ENCODE data around the gene SH3GL2. TPM values are rescaled to one million over a fixed set of nuclear protein-coding genes. Genes with fewer than 3 reads are reported as not detected.

The SH3GL2 gene
- total RNA-seq, 1 donor from 2014 or later, result 0.07 TPM

DNA sequence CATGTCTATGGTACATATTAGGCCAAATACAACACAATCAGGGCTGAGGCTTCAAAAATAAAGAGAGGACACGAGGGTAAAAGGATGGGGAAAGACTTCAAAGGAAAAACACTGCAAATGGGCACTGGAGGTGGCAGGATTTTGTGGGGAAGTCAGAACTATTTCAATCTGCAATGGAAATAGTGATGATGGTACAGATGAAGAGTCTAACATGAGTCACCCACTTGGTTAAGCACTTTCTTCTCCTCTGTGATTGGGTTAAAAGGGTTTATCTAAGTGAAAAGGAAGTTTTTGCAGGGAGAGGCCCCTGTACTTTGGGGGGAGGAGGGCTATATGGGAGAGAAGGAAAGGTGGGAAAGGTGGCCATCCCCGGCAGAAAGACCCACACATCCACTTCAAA, 4.5 kb upstream of the SH3GL2 start:
- no peaks in the 10 kb centered on the region for H3K9me3 Mint-ChIP-seq (ENCODE audit: low read depth)
- peaks cover 5% of the 10 kb centered on the region for H3K4me1 Mint-ChIP-seq (ENCODE audit: low read depth)
- TF ChIP-seq, protein P1, sequence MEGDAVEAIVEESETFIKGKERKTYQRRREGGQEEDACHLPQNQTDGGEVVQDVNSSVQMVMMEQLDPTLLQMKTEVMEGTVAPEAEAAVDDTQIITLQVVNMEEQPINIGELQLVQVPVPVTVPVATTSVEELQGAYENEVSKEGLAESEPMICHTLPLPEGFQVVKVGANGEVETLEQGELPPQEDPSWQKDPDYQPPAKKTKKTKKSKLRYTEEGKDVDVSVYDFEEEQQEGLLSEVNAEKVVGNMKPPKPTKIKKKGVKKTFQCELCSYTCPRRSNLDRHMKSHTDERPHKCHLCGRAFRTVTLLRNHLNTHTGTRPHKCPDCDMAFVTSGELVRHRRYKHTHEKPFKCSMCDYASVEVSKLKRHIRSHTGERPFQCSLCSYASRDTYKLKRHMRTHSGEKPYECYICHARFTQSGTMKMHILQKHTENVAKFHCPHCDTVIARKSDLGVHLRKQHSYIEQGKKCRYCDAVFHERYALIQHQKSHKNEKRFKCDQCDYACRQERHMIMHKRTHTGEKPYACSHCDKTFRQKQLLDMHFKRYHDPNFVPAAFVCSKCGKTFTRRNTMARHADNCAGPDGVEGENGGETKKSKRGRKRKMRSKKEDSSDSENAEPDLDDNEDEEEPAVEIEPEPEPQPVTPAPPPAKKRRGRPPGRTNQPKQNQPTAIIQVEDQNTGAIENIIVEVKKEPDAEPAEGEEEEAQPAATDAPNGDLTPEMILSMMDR (IDR thresholded peaks at IDR 0.05), result no peak
- no peaks in the 10 kb centered on the region for H3K36me3 Mint-ChIP-seq (ENCODE audit: low read depth)
- H3K27me3 Mint-ChIP-seq (ENCODE audit: low read depth), result peaks cover 63% of the 10 kb centered on the region
- no peak overlapping the region for H3K4me3 Mint-ChIP-seq (ENCODE audit: unreplicated experiment)
- H3K27ac Mint-ChIP-seq (ENCODE audit: unreplicated experiment), result no peak overlapping the region
- DNase-seq (ENCODE audit: low spot score), result no peak

DNA sequence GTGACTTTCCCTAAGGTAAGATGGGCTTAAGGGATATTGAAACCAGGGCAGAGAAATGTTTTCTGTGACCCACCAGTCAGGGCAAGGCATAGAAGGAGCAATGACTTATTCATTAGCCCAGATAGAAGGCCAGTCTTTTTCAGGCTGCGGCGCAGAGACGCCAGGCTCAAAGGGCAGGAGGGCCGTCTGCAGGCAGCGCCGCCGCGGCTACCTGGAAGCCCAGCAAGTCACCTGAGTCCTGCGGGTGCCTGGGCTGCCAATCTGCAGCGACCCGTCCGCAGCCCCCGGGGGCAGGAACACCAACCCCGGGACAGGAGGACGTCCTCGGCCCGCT, 322 bp upstream of the SH3GL2 start:
- H3K27me3 Mint-ChIP-seq (ENCODE audit: low read depth), result peaks cover 68% of the 10 kb centered on the region
- TF ChIP-seq, protein P1 (IDR thresholded peaks at IDR 0.05), result no peak
- peaks cover 9% of the 10 kb centered on the region for H3K4me1 Mint-ChIP-seq (ENCODE audit: low read depth)
- peak overlapping the region; percentile 28 for H3K4me3 Mint-ChIP-seq (ENCODE audit: unreplicated experiment)
- no peaks in the 10 kb centered on the region for H3K9me3 Mint-ChIP-seq (ENCODE audit: low read depth)
- no peaks in the 10 kb centered on the region for H3K36me3 Mint-ChIP-seq (ENCODE audit: low read depth)
- no peak for DNase-seq (ENCODE audit: low spot score)
- H3K27ac Mint-ChIP-seq (ENCODE audit: unreplicated experiment), result no peak overlapping the region

DNA sequence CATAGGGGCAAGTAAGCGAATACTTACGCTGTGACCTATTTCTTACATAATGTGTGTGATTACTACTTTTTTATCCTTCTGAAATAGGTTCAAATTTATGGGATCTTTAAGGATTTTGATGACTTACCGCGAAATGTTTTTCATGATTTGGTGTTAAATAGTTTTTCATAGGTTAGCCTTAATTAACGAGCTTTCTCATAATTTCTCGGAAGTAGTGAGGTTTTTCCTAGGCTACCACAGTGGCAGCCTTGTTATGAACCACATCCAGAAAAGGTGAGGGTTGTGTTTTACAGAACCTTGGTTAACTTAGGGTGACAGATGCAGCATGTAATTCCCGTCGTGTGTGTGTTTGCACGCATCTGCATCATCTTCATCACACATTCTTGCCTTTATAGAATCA, 1.3 kb downstream of the SH3GL2 start:
- H3K36me3 Mint-ChIP-seq (ENCODE audit: low read depth), result no peaks in the 10 kb centered on the region
- H3K27me3 Mint-ChIP-seq (ENCODE audit: low read depth), result peaks cover 59% of the 10 kb centered on the region
- no peaks in the 10 kb centered on the region for H3K9me3 Mint-ChIP-seq (ENCODE audit: low read depth)
- TF ChIP-seq, protein P1 (IDR thresholded peaks at IDR 0.05), result no peak
- H3K4me1 Mint-ChIP-seq (ENCODE audit: low read depth), result peaks cover 9% of the 10 kb centered on the region
- no peak for DNase-seq (ENCODE audit: low spot score)
- no peak overlapping the region for H3K27ac Mint-ChIP-seq (ENCODE audit: unreplicated experiment)
- no peak overlapping the region for H3K4me3 Mint-ChIP-seq (ENCODE audit: unreplicated experiment)

DNA sequence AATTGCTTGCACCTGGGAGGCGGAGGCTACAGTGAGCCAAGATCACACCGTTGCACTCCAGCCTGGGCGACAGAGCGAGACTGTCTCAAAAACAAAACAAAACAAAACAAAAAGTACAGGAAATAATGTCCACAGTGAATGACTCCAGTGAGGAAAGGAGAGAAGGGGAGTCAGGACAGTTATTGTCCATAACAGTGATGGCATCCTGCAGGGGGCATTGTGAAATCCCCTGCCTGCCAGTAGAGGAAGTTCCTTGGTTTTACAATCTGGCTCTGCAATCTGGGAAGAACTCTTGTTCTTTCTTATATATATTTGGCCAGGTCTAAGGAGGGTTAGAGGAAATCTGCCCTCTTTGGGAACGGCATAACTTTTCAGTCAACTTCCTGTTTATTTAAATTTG, 8.2 kb downstream of the SH3GL2 start:
- no peak for DNase-seq (ENCODE audit: low spot score)
- Mint-ChIP-seq H3K9me3 (ENCODE audit: low read depth) (no peaks in the 10 kb centered on the region), H3K4me1 (ENCODE audit: low read depth) (no peaks in the 10 kb centered on the region), H3K4me3 (ENCODE audit: unreplicated experiment) (no peak overlapping the region), H3K27me3 (ENCODE audit: low read depth) (peaks cover 26% of the 10 kb centered on the region), H3K36me3 (ENCODE audit: low read depth) (no peaks in the 10 kb centered on the region), H3K27ac (ENCODE audit: unreplicated experiment) (no peak overlapping the region)
- TF ChIP-seq, protein P1 (IDR thresholded peaks at IDR 0.05), result no peak

DNA sequence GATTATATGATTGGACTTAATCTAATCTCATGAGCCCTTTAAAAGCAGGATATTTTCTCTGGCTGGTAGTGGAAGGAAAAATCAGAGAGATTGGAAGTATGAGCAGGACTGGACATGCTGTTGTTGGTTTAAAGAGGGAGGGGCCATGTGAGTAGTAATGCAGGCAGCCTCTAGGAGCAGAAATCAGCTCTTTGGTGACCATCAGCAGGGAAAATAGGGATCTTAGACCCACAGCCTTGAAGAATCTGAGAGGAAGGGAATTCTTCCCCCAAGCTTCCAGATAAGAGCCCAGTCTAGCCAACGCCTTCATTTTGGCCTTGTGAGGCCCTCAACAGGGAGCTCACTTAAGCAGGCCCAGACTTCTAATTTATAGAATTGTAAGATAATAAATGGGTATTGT, 9.5 kb downstream of the SH3GL2 start:
- Mint-ChIP-seq H3K36me3 (ENCODE audit: low read depth) (no peaks in the 10 kb centered on the region), H3K4me1 (ENCODE audit: low read depth) (no peaks in the 10 kb centered on the region), H3K4me3 (ENCODE audit: unreplicated experiment) (no peak overlapping the region), H3K27me3 (ENCODE audit: low read depth) (peaks cover 22% of the 10 kb centered on the region), H3K27ac (ENCODE audit: unreplicated experiment) (no peak overlapping the region), H3K9me3 (ENCODE audit: low read depth) (no peaks in the 10 kb centered on the region)
- DNase-seq (ENCODE audit: low spot score), result no peak
- TF ChIP-seq, protein P1 (IDR thresholded peaks at IDR 0.05), result no peak
